H1 (cell line): ENCODE measurements around the gene MATN1. TPM values are rescaled to one million over a fixed set of nuclear protein-coding genes. Genes with fewer than 3 reads are reported as not detected.

Experiments
- microRNA-seq, 2 experiments: library from miRNA; unstranded; fragments of <30 nt; microRNA quantifications; one replicate each; pipeline versions ENCODE4 to v1.2.0, GENCODE V29; 2016 to 2020; ENCODE audit warnings: borderline microRNAs expressed in 2 of 2, borderline number of aligned reads in 2 of 2, borderline replicate concordance in 1 of 2
- polyA plus RNA-seq, 7 experiments: library from polyadenylated mRNA; depleted of rRNA in 3 of 7; stranded (reverse) in 5 of 7; unstranded in 2 of 7; fragments of >200 nt in 5 of 7; fragments of 200-250 nt in 2 of 7; gene quantifications; 1 replicate in 5 of 7; 2 replicates in 1 of 7; 4 replicates in 1 of 7; pipeline versions ENCODE4 v1.2.1 to v1.2.3, GENCODE V29; 2011 to 2013; ENCODE audit warnings: missing spikeins in 2 of 7, mixed read lengths in 2 of 7
- small RNA-seq: library from polyadenylated mRNA; stranded (forward); fragments of <200 nt; extraction: miRNeasy Mini kit (QIAGEN cat#:217004); gene quantifications from one replicate; pipeline ENCODE3, GENCODE V24; 2013; ENCODE audit not compliant: insufficient read depth
- total RNA-seq: library from RNA; stranded (reverse); fragmentation: NEBNext Ultra II Directional; extraction: Animal tissue kit (Norgen Biotek cat#: 25700); gene quantifications from 2 replicates; pipeline ENCODE4 v1.2.1, GENCODE V29; 2021

The MATN1 gene
- total and polyA plus RNA-seq, 2 of the 8 experiments (the other 6 are each of a cell fraction or from before 2014, with no cell fraction given), result 0.12 to 0.28 TPM

Small RNA genes lying within 50 kb of the gene (microRNA-seq; reads per million reads assigned to microRNA genes)
- gene MIR4420, result 0 reads per million in 2 experiments

Small RNA genes lying within 50 kb of the gene (small RNA-seq; reads per million reads assigned to genes)
- gene MIR4420, result not detected

Other genes with a start within 250 kb of the MATN1 start
- gene LAPTM5, start 34.2 kb upstream of the MATN1 start, total RNA-seq, result 0.37 and 0.52 TPM in 2 replicates
- gene LAPTM5, start 34.2 kb upstream of the MATN1 start, polyA plus RNA-seq (2011; rRNA removed), result 0.77 and 1.4 TPM in 2 replicates
- gene SDC3, start 185.2 kb upstream of the MATN1 start, total RNA-seq, result 26.8 and 27.0 TPM in 2 replicates
- gene SDC3, start 185.2 kb upstream of the MATN1 start, polyA plus RNA-seq (2011; rRNA removed), result 7.0 and 12.7 TPM in 2 replicates